Measurements from ENCODE around the gene ANKRD12.

ANKRD12 gene

GRCh38 chr18:9136315-9137155 is at the start of gene ANKRD12 (continued):
- TF ChIP-seq ZNF223 (tag by site-specific recombination; IDR thresholded peaks at IDR 0.05) (no peak), ZNF707 (tag by site-specific recombination; IDR thresholded peaks at IDR 0.05) (no peak), ZNF747 (tag by site-specific recombination; IDR thresholded peaks at IDR 0.05) (no peak), ZNF24 (tag by site-specific recombination; IDR thresholded peaks at IDR 0.05) (no peak), ZNF501 (tag by site-specific recombination; IDR thresholded peaks at IDR 0.05) (peak; percentile 88), TCF7L2 (IDR thresholded peaks at IDR 0.05; ENCODE audit: borderline replicate concordance, low read depth, low read length) (no peak), ZNF792 (tag by site-specific recombination; IDR thresholded peaks at IDR 0.05) (peak; percentile 60; the same call in 1 of the 2 replicates), SP2 (tag by site-specific recombination; IDR thresholded peaks at IDR 0.05) (peak; percentile 69), ZBTB7A (tag by site-specific recombination; IDR thresholded peaks at IDR 0.05; ENCODE audit: low read depth) (peak; percentile 79; the same call in 1 of the 2 replicates), ZNF174 (tag by site-specific recombination; IDR thresholded peaks at IDR 0.05) (no peak)

GRCh38 chr18:9087144-9087543 is 49.4 kb upstream of the ANKRD12 start:
- no peak overlapping the region for H3K4me3 ChIP-seq (ENCODE audit: low read depth, low read length)
- TF ChIP-seq KLF8 (tag by site-specific recombination; IDR thresholded peaks at IDR 0.05) (no peak), ZNF610 (tag by site-specific recombination; IDR thresholded peaks at IDR 0.05; ENCODE audit: borderline replicate concordance) (no peak), ZNF514 (tag by site-specific recombination; IDR thresholded peaks at IDR 0.05) (no peak), KLF9 (tag by site-specific recombination; IDR thresholded peaks at IDR 0.05; ENCODE audit: low read depth) (no peak), SP3 (tag by site-specific recombination; IDR thresholded peaks at IDR 0.05) (no peak), PRDM2 (tag by site-specific recombination; IDR thresholded peaks at IDR 0.05; ENCODE audit: borderline replicate concordance) (no peak), ZBTB20 (tag by site-specific recombination; IDR thresholded peaks at IDR 0.05) (no peak)
- TF ChIP-seq, protein P1, sequence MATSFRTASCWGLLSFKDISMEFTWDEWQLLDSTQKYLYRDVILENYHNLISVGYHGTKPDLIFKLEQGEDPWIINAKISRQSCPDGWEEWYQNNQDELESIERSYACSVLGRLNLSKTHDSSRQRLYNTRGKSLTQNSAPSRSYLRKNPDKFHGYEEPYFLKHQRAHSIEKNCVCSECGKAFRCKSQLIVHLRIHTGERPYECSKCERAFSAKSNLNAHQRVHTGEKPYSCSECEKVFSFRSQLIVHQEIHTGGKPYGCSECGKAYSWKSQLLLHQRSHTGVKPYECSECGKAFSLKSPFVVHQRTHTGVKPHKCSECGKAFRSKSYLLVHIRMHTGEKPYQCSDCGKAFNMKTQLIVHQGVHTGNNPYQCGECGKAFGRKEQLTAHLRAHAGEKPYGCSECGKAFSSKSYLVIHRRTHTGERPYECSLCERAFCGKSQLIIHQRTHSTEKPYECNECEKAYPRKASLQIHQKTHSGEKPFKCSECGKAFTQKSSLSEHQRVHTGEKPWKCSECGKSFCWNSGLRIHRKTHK (tag by site-specific recombination; IDR thresholded peaks at IDR 0.05), result no peak
- TF ChIP-seq, protein P2, sequence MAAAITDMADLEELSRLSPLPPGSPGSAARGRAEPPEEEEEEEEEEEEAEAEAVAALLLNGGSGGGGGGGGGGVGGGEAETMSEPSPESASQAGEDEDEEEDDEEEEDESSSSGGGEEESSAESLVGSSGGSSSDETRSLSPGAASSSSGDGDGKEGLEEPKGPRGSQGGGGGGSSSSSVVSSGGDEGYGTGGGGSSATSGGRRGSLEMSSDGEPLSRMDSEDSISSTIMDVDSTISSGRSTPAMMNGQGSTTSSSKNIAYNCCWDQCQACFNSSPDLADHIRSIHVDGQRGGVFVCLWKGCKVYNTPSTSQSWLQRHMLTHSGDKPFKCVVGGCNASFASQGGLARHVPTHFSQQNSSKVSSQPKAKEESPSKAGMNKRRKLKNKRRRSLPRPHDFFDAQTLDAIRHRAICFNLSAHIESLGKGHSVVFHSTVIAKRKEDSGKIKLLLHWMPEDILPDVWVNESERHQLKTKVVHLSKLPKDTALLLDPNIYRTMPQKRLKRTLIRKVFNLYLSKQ (tag by site-specific recombination; IDR thresholded peaks at IDR 0.05; ENCODE audit: borderline replicate concordance), result no peak
- no peaks in the 10 kb centered on the region for H3K36me3 ChIP-seq (ENCODE audit: control insufficient read depth in 2 of 2, insufficient read depth in 1 of 2, low read length in 2 of 2)
- H3K9me3 ChIP-seq (ENCODE audit: control insufficient read depth, insufficient read depth, low read depth, low read length), result no peaks in the 10 kb centered on the region
- ChIA-PET CTCF (interaction anchor here (0.7 to 1.9 kb wide), 2 partner anchors 13 to 1225 kb away, joined by 3 to 9 read pairs; no protein-coding TSS in a partner anchor), POLR2A (no interaction called here)
- H3K4me1 ChIP-seq (ENCODE audit: control insufficient read depth, insufficient read depth, low read length), result no peaks in the 10 kb centered on the region
- no peak overlapping the region for H3K27ac ChIP-seq (ENCODE audit: extremely low read depth, low read depth, low read length)

Data from HEK293 (cell line).